GM12892 (cell line): ENCODE results near the gene SLC25A26.

Experiments
- DNase-seq: peaks from one replicate; pipeline ENCODE4 v3.0.0; 2011; ENCODE audit not compliant: insufficient read length
- FAIRE-seq: peaks from 2 replicates; lab custom pipeline; 2011; peaks lifted over from hg19 to GRCh38; lab: Jason Lieb, UNC
- POLR2A ChIP-seq: IDR thresholded peaks from 2 replicates; pipeline ENCODE4 v1.6.1; 2011; ENCODE audit warnings: low read depth, low read length, control low read depth
- POLR2AphosphoS5 ChIP-seq: IDR thresholded peaks from 2 replicates; pipeline ENCODE4 v1.6.1; 2011; ENCODE audit warnings: low read depth, low read length, control low read depth
- TAF1 ChIP-seq: IDR thresholded peaks from 2 replicates; pipeline ENCODE4 v1.6.1; 2011; ENCODE audit warnings: low read depth, mild to moderate bottlenecking, control low read depth, low read length, borderline replicate concordance

SLC25A26 gene

GRCh38 chr3:66394753-66395249 lies 174.0 kb downstream of the SLC25A26 start:
- no peak for TF ChIP-seq POLR2AphosphoS5
- TF ChIP-seq TAF1, result no peak
- TF ChIP-seq POLR2A, result no peak
- DNase-seq (no peak), FAIRE-seq (no peak)

GRCh38 chr3:66395635-66396034 lies 174.8 kb downstream of the SLC25A26 start:
- FAIRE-seq, result no peak
- no peak for DNase-seq
- no peak for TF ChIP-seq POLR2A
- no peak for TF ChIP-seq TAF1
- no peak for TF ChIP-seq POLR2AphosphoS5

GRCh38 chr3:66396161-66396760 lies 175.5 kb downstream of the SLC25A26 start:
- no peak for FAIRE-seq
- DNase-seq, result no peak
- TF ChIP-seq TAF1 (no peak), POLR2A (no peak), POLR2AphosphoS5 (no peak)

- TF ChIP-seq TAF1 (no peak), POLR2A (no peak), POLR2AphosphoS5 (no peak)
- DNase-seq (no peak), FAIRE-seq (no peak)
These were observed 176.1 kb downstream of the SLC25A26 start for GRCh38 chr3:66396888-66397287.

GRCh38 chr3:66397745-66398144 lies 176.9 kb downstream of the SLC25A26 start:
- DNase-seq (no peak), FAIRE-seq (no peak)
- no peak for TF ChIP-seq TAF1
- no peak for TF ChIP-seq POLR2A
- no peak for TF ChIP-seq POLR2AphosphoS5

GRCh38 chr3:66398228-66399025 lies 177.6 kb downstream of the SLC25A26 start:
- no peak for FAIRE-seq
- no peak for DNase-seq
- TF ChIP-seq POLR2AphosphoS5 (no peak), POLR2A (no peak), TAF1 (no peak)

- no peak for DNase-seq
- TF ChIP-seq TAF1, result no peak
- no peak for FAIRE-seq
These were observed 178.9 kb downstream of the SLC25A26 start for GRCh38 chr3:66399529-66400232.

- FAIRE-seq, result no peak
- TF ChIP-seq POLR2AphosphoS5 (no peak), TAF1 (no peak), POLR2A (no peak)
- no peak for DNase-seq
These were observed 179.8 kb downstream of the SLC25A26 start for GRCh38 chr3:66400411-66401156.

- FAIRE-seq, result no peak
- no peak for TF ChIP-seq TAF1
- TF ChIP-seq POLR2AphosphoS5, result no peak
- TF ChIP-seq POLR2A, result no peak
- DNase-seq, result no peak
These were observed 180.4 kb downstream of the SLC25A26 start for GRCh38 chr3:66401157-66401550.

- DNase-seq, result no peak
- no peak for FAIRE-seq
- TF ChIP-seq POLR2AphosphoS5 (no peak), TAF1 (no peak)
These were observed 181.1 kb downstream of the SLC25A26 start for GRCh38 chr3:66401675-66402491.
